H9 (cell line): ENCODE measurements around the gene COLQ. TPM values are rescaled to one million over a fixed set of nuclear protein-coding genes. Genes with fewer than 3 reads are reported as not detected.

Source experiments
- DNase-seq: peaks from one replicate; pipeline ENCODE4 v3.0.0-alpha.2; 2017
- H2AFZ ChIP-seq: one replicate; pipeline ENCODE4 v1.6.1; 2013; ENCODE audit warnings: mild to moderate bottlenecking, low read length, control low read depth, moderate library complexity
- H2AK5ac ChIP-seq: 2 replicates; pipeline ENCODE4 v1.6.1; 2013; ENCODE audit warnings: low read length, control low read depth, mixed read lengths; ENCODE audit not compliant: insufficient read length
- H2BK120ac ChIP-seq: one replicate; pipeline ENCODE4 v1.6.1; 2013; ENCODE audit warnings: low read depth, mild to moderate bottlenecking, low read length, control low read depth, inconsistent platforms; ENCODE audit not compliant: poor library complexity, severe bottlenecking
- H2BK12ac ChIP-seq: 2 replicates; pipeline ENCODE4 v1.6.1; 2013; ENCODE audit warnings: low read length, control low read depth, mixed read lengths, low read depth; ENCODE audit not compliant: insufficient read length
- H2BK15ac ChIP-seq: 2 replicates; pipeline ENCODE4 v1.6.1; 2013; ENCODE audit warnings: low read depth, low read length, control low read depth
- H2BK20ac ChIP-seq: one replicate; pipeline ENCODE4 v1.6.1; 2013; ENCODE audit warnings: low read depth, mild to moderate bottlenecking, low read length, control low read depth, inconsistent platforms; ENCODE audit not compliant: poor library complexity, severe bottlenecking
- H2BK5ac ChIP-seq: 2 replicates; pipeline ENCODE4 v1.6.1; 2013; ENCODE audit warnings: low read length, control low read depth, mixed read lengths; ENCODE audit not compliant: insufficient read length
- H3K14ac ChIP-seq: 2 replicates; pipeline ENCODE4 v1.6.1; 2013; ENCODE audit warnings: low read length, control low read depth; ENCODE audit not compliant: insufficient read depth
- H3K18ac ChIP-seq: 2 replicates; pipeline ENCODE4 v1.6.1; 2013; ENCODE audit warnings: low read depth, mild to moderate bottlenecking, mixed read lengths, low read length, control low read depth; ENCODE audit not compliant: insufficient read length
- H3K23ac ChIP-seq: 2 replicates; pipeline ENCODE4 v1.6.1; 2013; ENCODE audit warnings: low read length, control low read depth, mixed read lengths, low read depth; ENCODE audit not compliant: insufficient read length
- H3K23me2 ChIP-seq: 2 replicates; pipeline ENCODE4 v1.6.1; 2013; ENCODE audit warnings: low read depth, mild to moderate bottlenecking, mixed read lengths, low read length, control low read depth; ENCODE audit not compliant: insufficient read length, poor library complexity, severe bottlenecking
- H3K27ac ChIP-seq: 2 replicates; pipeline ENCODE4 v1.5.1; 2013; ENCODE audit warnings: low read length, control low read depth, mixed read lengths, low read depth; ENCODE audit not compliant: insufficient read length
- H3K27me3 ChIP-seq: 2 replicates; pipeline ENCODE4 v1.6.1; 2013; ENCODE audit warnings: low read length, control low read depth, inconsistent platforms; ENCODE audit not compliant: insufficient read depth
- H3K4ac ChIP-seq: 2 replicates; pipeline ENCODE4 v1.6.1; 2013; ENCODE audit warnings: low read depth, mild to moderate bottlenecking, control low read depth, inconsistent platforms, low read length, moderate library complexity
- H3K4me1 ChIP-seq: 2 replicates; pipeline ENCODE4 v1.6.1; 2013; ENCODE audit warnings: low read length, control low read depth, inconsistent platforms; ENCODE audit not compliant: insufficient read depth
- H3K4me2 ChIP-seq: 2 replicates; pipeline ENCODE4 v1.6.1; 2013; ENCODE audit warnings: low read length, control low read depth, mixed read lengths; ENCODE audit not compliant: insufficient read length, insufficient read depth
- H3K56ac ChIP-seq: 2 replicates; pipeline ENCODE4 v1.6.1; 2013; ENCODE audit warnings: low read depth, mild to moderate bottlenecking, mixed read lengths, low read length, control low read depth; ENCODE audit not compliant: insufficient read length
- H3K79me1 ChIP-seq: 2 replicates; pipeline ENCODE4 v1.6.1; 2013; ENCODE audit warnings: low read depth, mild to moderate bottlenecking, moderate library complexity, low read length, control low read depth, inconsistent platforms; ENCODE audit not compliant: insufficient read depth, poor library complexity, severe bottlenecking
- H3K79me2 ChIP-seq: 2 replicates; pipeline ENCODE4 v1.6.1; 2013; ENCODE audit warnings: low read length, control low read depth, inconsistent platforms; ENCODE audit not compliant: insufficient read depth
- H3K9ac ChIP-seq: 2 replicates; pipeline ENCODE4 v1.6.1; 2013; ENCODE audit warnings: low read length, control low read depth, mixed read lengths; ENCODE audit not compliant: insufficient read length; ENCODE audit errors: extremely low read depth
- H3K9me3 ChIP-seq: one replicate; pipeline ENCODE4 v1.6.1; 2013; ENCODE audit warnings: low read depth, low read length, inconsistent platforms; ENCODE audit not compliant: control insufficient read depth
- H3T11ph ChIP-seq: one replicate; pipeline ENCODE4 v1.6.1; 2013; ENCODE audit warnings: mild to moderate bottlenecking, low read length, control low read depth, inconsistent platforms
- H4K20me1 ChIP-seq: one replicate; pipeline ENCODE4 v1.6.1; 2013; ENCODE audit not compliant: control insufficient read depth, insufficient read length, insufficient read depth
- H4K5ac ChIP-seq: 2 replicates; pipeline ENCODE4 v1.6.1; 2013; ENCODE audit warnings: low read depth, mild to moderate bottlenecking, mixed read lengths, low read length, control low read depth; ENCODE audit not compliant: insufficient read length
- H4K8ac ChIP-seq: replicated peaks from 2 replicates; pipeline ENCODE4 v1.6.1; 2013; ENCODE audit warnings: low read length, control low read depth, mixed read lengths, low read depth; ENCODE audit not compliant: insufficient read length
- H4K91ac ChIP-seq: 2 replicates; pipeline ENCODE4 v1.6.1; 2013; ENCODE audit warnings: low read depth, mild to moderate bottlenecking, moderate library complexity, mixed read lengths, low read length, control low read depth; ENCODE audit not compliant: insufficient read length
- H3K27ac Mint-ChIP-seq, 3 experiments: 2 replicates in 2 of 3; 3 replicates in 1 of 3; pipeline ENCODE4 v1.8.0; 2020 to 2021; ENCODE audit warnings: mixed read lengths in 3 of 3, mild to moderate bottlenecking in 1 of 3, moderate library complexity in 1 of 3
- H3K27me3 Mint-ChIP-seq: 2 replicates; pipeline ENCODE4 v1.8.0; 2021; ENCODE audit warnings: low read depth, mild to moderate bottlenecking, moderate library complexity, mixed read lengths
- H3K36me3 Mint-ChIP-seq, 3 experiments: 2 replicates in 2 of 3; 3 replicates in 1 of 3; pipeline ENCODE4 v1.8.0; 2020 to 2021; ENCODE audit warnings: low read depth in 3 of 3, mixed read lengths in 3 of 3; ENCODE audit not compliant: insufficient read depth in 1 of 3
- H3K4me1 Mint-ChIP-seq, 2 experiments: 2 replicates each; pipeline ENCODE4 v1.8.0; 2020; ENCODE audit warnings: mixed read lengths in 2 of 2
- H3K4me3 Mint-ChIP-seq, 2 experiments: 2 replicates in 1 of 2; 3 replicates in 1 of 2; pipeline ENCODE4 v1.8.0; 2020 to 2021; ENCODE audit warnings: mild to moderate bottlenecking in 2 of 2, mixed read lengths in 2 of 2, moderate library complexity in 1 of 2
- H3K9me3 Mint-ChIP-seq, 2 experiments: 2 replicates in 1 of 2; 3 replicates in 1 of 2; pipeline ENCODE4 v1.8.0; 2020; ENCODE audit warnings: mild to moderate bottlenecking in 2 of 2, mixed read lengths in 2 of 2, moderate library complexity in 1 of 2
- WGBS: extraction: QIAGEN DNeasy Blood & Tissue Kit; methylation state at CpG from one replicate; pipeline ENCODE4 v1.1.7; 2013; ENCODE audit warnings: missing lambda C conversion rate, low lambda C conversion rate, mixed read lengths; ENCODE audit not compliant: insufficient read length; ENCODE audit errors: extremely low coverage; 5-methylcytosine and 5-hydroxymethylcytosine counted together
- total RNA-seq: library from RNA; stranded (reverse); gene quantifications from 2 replicates; pipeline ENCODE4 v1.2.1, GENCODE V29; 2021
- TF ChIP-seq, protein P1 (sequence below): fragments of 200-600 bp; sonication (generic); conservative IDR thresholded peaks from 3 replicates; pipeline ENCODE4 v1.8.0; 2021; ENCODE audit warnings: antibody characterized with exemption, mild to moderate bottlenecking

COLQ gene
- total RNA-seq, 1 experiment from 2014 or later, result 0.61 TPM

GRCh38 chr3:15539066-15539465, 17.6 kb upstream of the COLQ start:
- Histone ChIP-seq H3T11ph (no peak overlapping the region), H3K79me1 (no peaks in the 10 kb centered on the region), H3K4me2 (no peak overlapping the region), H2BK20ac (no peak overlapping the region), H3K56ac (no peak overlapping the region), H2BK5ac (no peak overlapping the region), H4K5ac (no peak overlapping the region), H3K4me1 (no peaks in the 10 kb centered on the region), H3K27ac (no peak overlapping the region), H2BK120ac (no peak overlapping the region), H3K23ac (no peak overlapping the region), H3K4ac (no peak overlapping the region), H3K23me2 (no peaks in the 10 kb centered on the region), H3K9me3 (no peaks in the 10 kb centered on the region), H3K79me2 (no peaks in the 10 kb centered on the region), H3K18ac (no peak overlapping the region), H4K91ac (no peak overlapping the region), H2AK5ac (no peak overlapping the region), H4K8ac (no peak overlapping the region), H2BK12ac (no peak overlapping the region), H3K27me3 (no peaks in the 10 kb centered on the region), H2BK15ac (no peak overlapping the region), H3K14ac (no peak overlapping the region), H3K9ac (no peak overlapping the region), H4K20me1 (no peaks in the 10 kb centered on the region), H2AFZ (no peak overlapping the region)
- no peak for DNase-seq
- Mint-ChIP-seq H3K4me3 (no peak overlapping the region), H3K9me3 (no peaks in the 10 kb centered on the region), H3K27me3 (no peaks in the 10 kb centered on the region; the same call in 1 of the 2 replicates), H3K27ac (peak overlapping the region in 1 of 3 experiments; percentile 71; a peak in 1 of 7 replicates), H3K4me1 (no peaks in the 10 kb centered on the region), H3K36me3 (no peaks in the 10 kb centered on the region)
- no CpG with 5 or more reads among the region's 1 CpG for WGBS
- TF ChIP-seq, protein P1, sequence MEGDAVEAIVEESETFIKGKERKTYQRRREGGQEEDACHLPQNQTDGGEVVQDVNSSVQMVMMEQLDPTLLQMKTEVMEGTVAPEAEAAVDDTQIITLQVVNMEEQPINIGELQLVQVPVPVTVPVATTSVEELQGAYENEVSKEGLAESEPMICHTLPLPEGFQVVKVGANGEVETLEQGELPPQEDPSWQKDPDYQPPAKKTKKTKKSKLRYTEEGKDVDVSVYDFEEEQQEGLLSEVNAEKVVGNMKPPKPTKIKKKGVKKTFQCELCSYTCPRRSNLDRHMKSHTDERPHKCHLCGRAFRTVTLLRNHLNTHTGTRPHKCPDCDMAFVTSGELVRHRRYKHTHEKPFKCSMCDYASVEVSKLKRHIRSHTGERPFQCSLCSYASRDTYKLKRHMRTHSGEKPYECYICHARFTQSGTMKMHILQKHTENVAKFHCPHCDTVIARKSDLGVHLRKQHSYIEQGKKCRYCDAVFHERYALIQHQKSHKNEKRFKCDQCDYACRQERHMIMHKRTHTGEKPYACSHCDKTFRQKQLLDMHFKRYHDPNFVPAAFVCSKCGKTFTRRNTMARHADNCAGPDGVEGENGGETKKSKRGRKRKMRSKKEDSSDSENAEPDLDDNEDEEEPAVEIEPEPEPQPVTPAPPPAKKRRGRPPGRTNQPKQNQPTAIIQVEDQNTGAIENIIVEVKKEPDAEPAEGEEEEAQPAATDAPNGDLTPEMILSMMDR, result no peak
